ENCODE results near the gene SF1. TPM values are rescaled to one million over a fixed set of nuclear protein-coding genes. Genes with fewer than 3 reads are reported as not detected.

SF1 gene
- total and polyA plus RNA-seq, 2 experiments from 2014 or later: 138 to 163 TPM

GRCh38 chr11:64742087-64742888 is 36.1 kb downstream of the SF1 start:
- TF ChIP-seq EZH2 (IDR thresholded peaks at IDR 0.05; ENCODE audit: borderline replicate concordance) (no peak), CTCF (IDR thresholded peaks at IDR 0.05; ENCODE audit: poor library complexity) (no peak), EZH2phosphoT487 (IDR thresholded peaks at IDR 0.05; ENCODE audit: low read depth, severe bottlenecking, unreplicated experiment) (no peak)
- Histone ChIP-seq H3K27ac (no peak overlapping the region), H3K4me1 (ENCODE audit: insufficient read depth) (peaks cover 34% of the 10 kb centered on the region), H3K36me3 (replicated peaks; ENCODE audit: insufficient read depth, low read depth) (no peaks in the 10 kb centered on the region), H3K9me2 (replicated peaks; ENCODE audit: insufficient read depth) (no peaks in the 10 kb centered on the region), H3K4me2 (peak overlapping the region; percentile 90), H2AFZ (peak overlapping the region; percentile 49), H3K4me3 (peak overlapping the region; percentile 33), H3K9me3 (ENCODE audit: low read depth) (no peaks in the 10 kb centered on the region), H3K79me2 (no peaks in the 10 kb centered on the region), H3K27me3 (peaks cover 61% of the 10 kb centered on the region), H4K20me1 (ENCODE audit: insufficient read depth, poor library complexity, severe bottlenecking) (no peaks in the 10 kb centered on the region)
- 8% methylated on average over 54 of the region's 54 CpGs for WGBS (ENCODE audit: low lambda C conversion rate, missing lambda C conversion rate)
- peak; percentile 36 for DNase-seq (ENCODE audit: low spot score)

GRCh38 chr11:64741375-64742086 is 36.8 kb downstream of the SF1 start:
- peaks cover 34% of the 10 kb centered on the region for H3K4me1 ChIP-seq (ENCODE audit: insufficient read depth)
- H3K36me3 ChIP-seq (replicated peaks; ENCODE audit: insufficient read depth, low read depth): no peaks in the 10 kb centered on the region
- H3K4me3 ChIP-seq: no peak overlapping the region
- H3K79me2 ChIP-seq: no peaks in the 10 kb centered on the region
- no peaks in the 10 kb centered on the region for H3K9me3 ChIP-seq (ENCODE audit: low read depth)
- H2AFZ ChIP-seq: no peak overlapping the region
- TF ChIP-seq EZH2 (IDR thresholded peaks at IDR 0.05; ENCODE audit: borderline replicate concordance) (no peak), EZH2phosphoT487 (IDR thresholded peaks at IDR 0.05; ENCODE audit: low read depth, severe bottlenecking, unreplicated experiment) (no peak), CTCF (IDR thresholded peaks at IDR 0.05; ENCODE audit: poor library complexity) (no peak)
- no peak overlapping the region for H3K27ac ChIP-seq
- no peaks in the 10 kb centered on the region for H3K9me2 ChIP-seq (replicated peaks; ENCODE audit: insufficient read depth)
- peaks cover 61% of the 10 kb centered on the region for H3K27me3 ChIP-seq
- peak overlapping the region; percentile 90 for H3K4me2 ChIP-seq
- WGBS (ENCODE audit: low lambda C conversion rate, missing lambda C conversion rate): 30% methylated on average over 18 of the region's 24 CpGs
- H4K20me1 ChIP-seq (ENCODE audit: insufficient read depth, poor library complexity, severe bottlenecking): no peaks in the 10 kb centered on the region
- no peak for DNase-seq (ENCODE audit: low spot score)

GRCh38 chr11:64739871-64740270 is 38.5 kb downstream of the SF1 start:
- Histone ChIP-seq H3K36me3 (replicated peaks; ENCODE audit: insufficient read depth, low read depth) (no peaks in the 10 kb centered on the region), H3K4me2 (no peak overlapping the region), H3K27ac (no peak overlapping the region), H4K20me1 (ENCODE audit: insufficient read depth, poor library complexity, severe bottlenecking) (no peaks in the 10 kb centered on the region), H3K27me3 (peaks cover 45% of the 10 kb centered on the region), H3K79me2 (no peaks in the 10 kb centered on the region), H3K9me2 (replicated peaks; ENCODE audit: insufficient read depth) (no peaks in the 10 kb centered on the region), H3K9me3 (ENCODE audit: low read depth) (no peaks in the 10 kb centered on the region), H3K4me1 (ENCODE audit: insufficient read depth) (peaks cover 24% of the 10 kb centered on the region), H3K4me3 (no peak overlapping the region), H2AFZ (no peak overlapping the region)
- DNase-seq (ENCODE audit: low spot score): no peak
- WGBS (ENCODE audit: low lambda C conversion rate, missing lambda C conversion rate): 93% methylated on average over 12 of the region's 12 CpGs
- TF ChIP-seq EZH2phosphoT487 (IDR thresholded peaks at IDR 0.05; ENCODE audit: low read depth, severe bottlenecking, unreplicated experiment): no peak
- no peak for TF ChIP-seq EZH2 (IDR thresholded peaks at IDR 0.05; ENCODE audit: borderline replicate concordance)
- TF ChIP-seq CTCF (IDR thresholded peaks at IDR 0.05; ENCODE audit: poor library complexity): no peak
